Bronchial epithelial cell (primary cell): ENCODE measurements around the gene BMP6. TPM values are rescaled to one million over a fixed set of nuclear protein-coding genes. Genes with fewer than 3 reads are reported as not detected.

Experiments used
- DNase-seq: peaks from one replicate; pipeline ENCODE4 v3.0.0-alpha.2; 2010; ENCODE audit warnings: low read depth
- FAIRE-seq: peaks from 2 replicates; lab custom pipeline; 2011; peaks lifted over from hg19 to GRCh38; lab: Jason Lieb, UNC
- H3K27me3 ChIP-seq: 2 replicates; pipeline ENCODE4 v1.5.1; 2011; ENCODE audit warnings: low read length; ENCODE audit not compliant: control insufficient read depth, insufficient read depth
- H3K36me3 ChIP-seq: 2 replicates; pipeline ENCODE4 v1.5.1; 2011; ENCODE audit warnings: low read length; ENCODE audit not compliant: control insufficient read depth, insufficient read depth
- H3K4me3 ChIP-seq: 2 replicates; pipeline ENCODE4 v1.5.1; 2011; ENCODE audit warnings: mild to moderate bottlenecking, low read depth, low read length, control low read depth
- total RNA-seq: library from RNA; depleted of rRNA; stranded (reverse); fragments of >200 nt; gene quantifications from 2 replicates; pipeline ENCODE4 v1.2.1, GENCODE V29; 2014
- TF ChIP-seq, protein P1 (sequence below): IDR thresholded peaks from 2 replicates; pipeline ENCODE4 v1.5.1; 2011; ENCODE audit warnings: mild to moderate bottlenecking, moderate library complexity, low read length, control low read depth, inconsistent platforms; ENCODE audit not compliant: insufficient read depth, severe bottlenecking

The BMP6 gene
- total RNA-seq, 1 donor from 2014 or later = 2.6 TPM

DNA sequence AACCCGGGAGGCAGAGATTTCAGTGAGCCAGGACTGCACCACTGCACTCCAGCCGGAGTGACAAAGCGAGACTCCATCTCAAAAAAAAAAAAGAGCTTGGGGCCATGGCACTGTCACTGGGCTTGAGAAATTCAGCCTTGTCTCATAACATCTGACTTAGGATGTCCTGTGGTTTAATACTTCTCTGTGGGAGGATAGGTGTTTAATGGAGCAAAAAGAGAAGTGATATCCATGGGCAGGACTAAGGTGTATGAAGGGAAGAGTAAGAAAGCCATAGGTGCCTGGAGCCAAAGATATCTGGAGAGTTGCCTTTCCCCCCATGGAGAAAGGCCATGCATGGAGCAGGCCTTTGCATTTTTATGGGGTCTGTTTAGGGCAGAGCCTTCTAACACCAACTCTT, 11.2 kb downstream of the BMP6 start:
- no peak overlapping the region for H3K4me3 ChIP-seq
- TF ChIP-seq, protein P1, sequence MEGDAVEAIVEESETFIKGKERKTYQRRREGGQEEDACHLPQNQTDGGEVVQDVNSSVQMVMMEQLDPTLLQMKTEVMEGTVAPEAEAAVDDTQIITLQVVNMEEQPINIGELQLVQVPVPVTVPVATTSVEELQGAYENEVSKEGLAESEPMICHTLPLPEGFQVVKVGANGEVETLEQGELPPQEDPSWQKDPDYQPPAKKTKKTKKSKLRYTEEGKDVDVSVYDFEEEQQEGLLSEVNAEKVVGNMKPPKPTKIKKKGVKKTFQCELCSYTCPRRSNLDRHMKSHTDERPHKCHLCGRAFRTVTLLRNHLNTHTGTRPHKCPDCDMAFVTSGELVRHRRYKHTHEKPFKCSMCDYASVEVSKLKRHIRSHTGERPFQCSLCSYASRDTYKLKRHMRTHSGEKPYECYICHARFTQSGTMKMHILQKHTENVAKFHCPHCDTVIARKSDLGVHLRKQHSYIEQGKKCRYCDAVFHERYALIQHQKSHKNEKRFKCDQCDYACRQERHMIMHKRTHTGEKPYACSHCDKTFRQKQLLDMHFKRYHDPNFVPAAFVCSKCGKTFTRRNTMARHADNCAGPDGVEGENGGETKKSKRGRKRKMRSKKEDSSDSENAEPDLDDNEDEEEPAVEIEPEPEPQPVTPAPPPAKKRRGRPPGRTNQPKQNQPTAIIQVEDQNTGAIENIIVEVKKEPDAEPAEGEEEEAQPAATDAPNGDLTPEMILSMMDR = no peak
- no peak for FAIRE-seq
- H3K36me3 ChIP-seq = no peaks in the 10 kb centered on the region
- no peak for DNase-seq
- peaks cover 3% of the 10 kb centered on the region for H3K27me3 ChIP-seq

GRCh38 chr6:7737867-7738266, 12.0 kb downstream of the BMP6 start:
- peaks cover 3% of the 10 kb centered on the region for H3K27me3 ChIP-seq

GRCh38 chr6:7742223-7742785, 16.4 kb downstream of the BMP6 start:
- no peak overlapping the region for H3K4me3 ChIP-seq
- TF ChIP-seq, protein P1 = no peak
- H3K27me3 ChIP-seq = peaks cover 3% of the 10 kb centered on the region
- DNase-seq (peak; percentile 29), FAIRE-seq (no peak)
- H3K36me3 ChIP-seq = no peaks in the 10 kb centered on the region

More at GRCh38 chr6:7737867-7738266, 12.0 kb downstream of the BMP6 start:
- TF ChIP-seq, protein P1 = no peak
- no peak for DNase-seq
- no peaks in the 10 kb centered on the region for H3K36me3 ChIP-seq
- FAIRE-seq = no peak
- no peak overlapping the region for H3K4me3 ChIP-seq

- H3K27me3 ChIP-seq = no peaks in the 10 kb centered on the region
- FAIRE-seq = no peak
- TF ChIP-seq, protein P1 = no peak
Observed at GRCh38 chr6:7745942-7746341, 20.0 kb downstream of the BMP6 start.

GRCh38 chr6:7747016-7747415, 21.1 kb downstream of the BMP6 start:
- DNase-seq (no peak), FAIRE-seq (no peak)
- TF ChIP-seq, protein P1 = no peak
- H3K27me3 ChIP-seq = no peaks in the 10 kb centered on the region
- H3K4me3 ChIP-seq = no peak overlapping the region
- no peaks in the 10 kb centered on the region for H3K36me3 ChIP-seq

More at GRCh38 chr6:7745942-7746341, 20.0 kb downstream of the BMP6 start:
- H3K4me3 ChIP-seq = no peak overlapping the region
- no peak for DNase-seq
- no peaks in the 10 kb centered on the region for H3K36me3 ChIP-seq

GRCh38 chr6:7747433-7747832, 21.5 kb downstream of the BMP6 start:
- Histone ChIP-seq H3K36me3 (no peaks in the 10 kb centered on the region), H3K27me3 (no peaks in the 10 kb centered on the region), H3K4me3 (no peak overlapping the region)
- DNase-seq (no peak), FAIRE-seq (no peak)
- TF ChIP-seq, protein P1 = no peak
